ENCODE data around the gene MYH7B.
A peak's percentile ranks its signal among the peaks of the same experiment; 100 is the strongest.

The MYH7B gene

DNA sequence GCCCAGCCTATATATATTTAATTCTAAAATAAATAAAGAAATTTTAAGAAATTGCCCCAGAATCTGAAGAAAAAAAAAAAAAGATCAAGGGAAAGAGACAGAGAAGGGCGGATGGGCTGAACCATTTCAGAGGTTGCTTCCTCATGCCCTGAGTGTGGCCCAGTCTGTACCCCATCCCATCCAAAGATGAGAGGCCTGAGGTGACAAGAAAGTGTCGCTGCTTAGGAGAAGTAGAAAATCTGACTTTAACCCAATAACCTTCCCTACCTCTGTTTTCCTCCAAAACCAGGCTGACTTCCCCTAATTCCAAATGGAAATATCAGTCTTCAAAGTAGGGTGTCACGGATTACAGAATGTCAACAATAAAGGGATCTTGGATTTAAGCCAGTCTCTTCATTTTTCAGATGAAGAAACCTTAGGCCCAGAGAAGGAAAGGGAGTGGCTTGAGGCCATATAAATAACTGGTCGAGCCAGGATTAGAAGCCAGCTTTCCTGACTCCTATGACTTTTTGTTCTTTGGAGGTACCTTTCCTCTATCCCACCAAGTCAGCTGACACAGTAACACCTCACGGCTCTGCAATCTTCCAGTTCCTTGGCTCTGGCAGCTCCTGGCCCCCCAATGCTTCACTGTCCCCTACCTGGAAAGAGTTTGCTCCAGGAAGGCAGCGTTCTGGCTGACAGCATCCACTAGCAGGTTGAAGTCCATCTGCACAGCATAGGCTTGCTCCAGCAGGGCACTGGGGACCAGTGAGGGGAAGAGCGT is 10.2 kb upstream of the MYH7B start:
- no peak for DNase-seq

DNA sequence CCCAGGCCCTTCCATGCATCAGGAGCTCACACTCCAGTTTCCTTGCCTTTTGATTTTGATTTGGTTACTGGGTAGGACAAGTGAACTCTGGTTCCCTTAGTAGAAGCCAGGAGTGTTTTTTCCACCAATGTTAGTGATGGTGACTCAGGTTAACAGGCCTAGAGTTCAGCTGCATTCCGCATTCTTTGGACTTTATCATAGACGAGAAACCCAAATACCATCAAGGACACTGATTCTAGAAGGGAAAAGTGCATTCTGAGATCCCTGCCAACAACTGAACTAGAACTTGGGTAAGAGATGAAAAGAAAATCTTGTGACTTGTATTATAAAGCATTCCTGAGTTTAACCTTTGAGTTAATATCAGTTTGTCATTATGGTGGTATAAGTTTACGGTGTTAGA is 9.0 kb upstream of the MYH7B start:
- DNase-seq = no peak

DNA sequence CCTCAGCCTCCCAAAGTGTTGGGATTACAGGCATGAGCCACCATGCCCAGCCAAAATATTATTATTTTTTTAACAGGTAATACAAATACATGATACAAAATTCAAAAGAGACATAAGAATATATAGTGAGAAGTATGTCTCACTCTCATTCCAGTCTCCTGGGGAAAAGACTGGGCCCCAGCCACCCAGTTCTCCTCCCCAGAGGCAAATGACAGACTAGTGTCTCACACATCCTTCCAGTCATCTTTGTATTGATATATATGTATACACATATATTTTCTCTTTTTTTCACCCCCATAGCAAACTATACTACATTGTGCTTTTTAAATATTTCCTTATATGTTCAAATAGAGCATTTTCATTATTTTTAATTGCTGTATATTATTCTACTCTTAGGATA is 8.3 kb upstream of the MYH7B start:
- no peak for DNase-seq

DNA sequence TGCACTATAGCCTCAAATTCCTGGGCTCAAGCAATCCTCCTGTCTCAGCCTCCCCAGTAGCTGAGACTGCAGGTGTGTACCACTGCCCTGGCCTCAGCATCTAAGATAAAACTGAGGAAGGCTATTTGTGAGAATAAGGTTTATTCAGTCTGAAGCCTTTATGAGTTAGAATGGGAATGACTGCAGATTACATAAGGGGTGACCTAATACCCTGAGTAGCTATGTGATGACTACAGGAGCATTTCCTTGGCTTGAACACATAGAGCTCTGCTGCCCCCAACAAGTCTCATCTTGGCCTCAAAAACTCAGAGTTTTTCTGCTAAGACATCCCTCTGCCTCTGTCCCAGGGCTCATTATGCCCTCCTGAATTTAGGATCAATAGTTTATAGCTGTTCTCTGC is 7.6 kb upstream of the MYH7B start:
- DNase-seq = peak; percentile 55

DNA sequence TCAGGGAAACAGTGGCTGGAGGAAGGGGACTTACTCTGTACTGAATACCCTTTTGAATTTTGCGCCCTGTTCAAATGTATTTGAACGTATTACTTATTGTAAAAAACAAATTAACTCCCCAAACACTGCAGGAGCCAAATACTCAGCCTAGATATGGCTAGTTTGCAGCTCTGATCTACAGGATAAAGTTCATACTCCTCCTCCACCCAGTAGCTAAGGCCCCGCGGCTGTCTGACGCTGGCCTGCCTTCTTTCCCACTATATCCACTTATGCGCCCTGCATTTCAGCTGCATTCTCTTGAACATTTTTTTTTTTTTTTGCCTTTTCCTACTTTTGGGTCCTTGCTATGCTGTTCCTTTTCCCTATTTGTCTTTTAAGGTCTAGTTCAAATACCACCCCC is 6.5 kb upstream of the MYH7B start:
- no peak for DNase-seq

DNA sequence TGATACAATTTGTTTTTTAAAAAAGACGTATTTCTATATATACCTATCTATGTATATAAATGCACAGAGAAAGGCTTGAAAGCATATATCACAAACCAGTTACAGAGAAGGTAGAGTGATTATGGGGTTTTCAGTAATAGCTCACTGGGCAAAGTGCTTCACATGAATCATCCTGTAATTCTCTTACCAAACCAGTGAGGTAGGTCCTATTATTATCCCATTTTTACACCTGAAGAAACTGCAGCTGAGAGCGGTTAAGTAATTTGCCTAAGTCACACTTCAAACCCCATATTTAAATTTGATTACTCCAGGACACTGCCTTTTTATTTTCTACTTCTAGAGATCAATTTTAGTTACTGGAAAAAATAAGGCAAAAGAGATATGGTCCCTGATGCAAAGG is 4.4 kb upstream of the MYH7B start:
- DNase-seq = no peak

DNA sequence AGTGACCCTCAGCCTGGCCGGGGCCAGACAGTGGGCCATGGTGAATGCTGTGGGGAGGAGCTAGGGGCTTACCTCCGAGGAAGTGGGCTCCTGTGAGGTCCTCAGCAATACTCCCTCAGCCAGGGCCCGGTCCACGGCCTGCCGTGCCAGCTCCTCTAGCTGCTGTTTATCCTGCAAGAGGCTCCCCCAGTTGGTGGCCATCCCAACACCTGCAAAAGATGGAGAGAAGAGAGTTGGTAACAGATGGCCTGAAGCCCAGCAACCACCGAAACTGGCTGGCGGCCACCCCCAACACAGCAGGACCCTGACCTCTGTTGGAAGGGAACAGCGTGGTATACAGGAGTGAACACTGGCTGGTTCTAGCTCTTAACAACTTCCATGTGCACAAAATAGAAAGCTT is 4.0 kb upstream of the MYH7B start:
- DNase-seq = no peak

DNA sequence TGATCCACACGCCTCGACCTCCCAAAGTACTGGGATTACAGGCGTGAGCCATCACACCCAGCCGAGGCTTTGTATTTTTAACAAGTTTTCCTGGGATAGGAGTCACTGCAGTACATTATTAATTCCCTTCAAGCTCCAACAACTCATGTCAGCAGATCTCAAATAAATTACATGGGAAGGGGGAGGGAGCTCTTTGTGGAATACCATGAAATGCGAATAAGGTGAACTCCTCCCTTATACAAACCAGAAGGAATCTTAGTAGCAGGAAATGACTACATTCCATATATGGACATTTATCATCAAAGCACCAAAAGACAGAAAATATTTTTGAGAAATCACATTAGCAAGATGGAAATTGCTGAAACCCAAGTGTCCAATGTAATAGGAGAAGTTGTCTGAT is 3.0 kb upstream of the MYH7B start:
- DNase-seq = no peak

DNA sequence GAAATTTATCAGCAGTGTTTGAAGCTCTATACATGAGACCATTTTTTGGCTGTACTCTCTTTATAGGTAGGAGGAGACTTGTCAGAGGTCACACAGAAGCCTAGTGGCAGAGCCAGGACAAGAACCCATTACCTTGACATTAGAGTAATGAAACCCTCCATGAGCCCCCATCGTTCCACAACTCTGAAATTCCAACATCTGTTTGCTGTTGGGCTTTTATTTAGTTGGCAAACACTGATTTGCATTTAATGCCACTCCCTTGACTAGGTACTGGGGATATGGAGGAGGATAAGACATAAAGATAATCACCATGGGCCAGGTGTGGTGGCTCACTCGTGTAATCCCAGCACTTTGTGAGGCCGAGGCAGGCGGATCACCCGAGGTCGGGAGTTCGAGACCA is 1.7 kb upstream of the MYH7B start:
- no peak for DNase-seq

DNA sequence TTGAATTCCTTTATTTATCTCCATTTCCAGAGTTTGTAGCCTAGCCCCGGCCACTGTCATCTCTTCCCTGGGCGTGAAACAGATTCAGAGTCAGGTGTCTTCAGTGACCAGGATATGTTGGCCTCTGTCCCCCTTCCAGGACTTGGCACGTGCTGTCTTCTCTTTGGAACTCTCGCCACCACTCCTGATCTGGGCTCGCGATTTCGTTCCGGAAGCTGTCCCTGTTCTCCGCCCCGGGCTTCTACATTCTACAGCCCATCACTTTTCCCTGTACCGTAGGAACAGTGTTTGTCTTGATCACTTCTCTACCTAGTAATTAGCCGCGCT is 801 bp upstream of the MYH7B start:
- peak; percentile 58 for DNase-seq

DNA sequence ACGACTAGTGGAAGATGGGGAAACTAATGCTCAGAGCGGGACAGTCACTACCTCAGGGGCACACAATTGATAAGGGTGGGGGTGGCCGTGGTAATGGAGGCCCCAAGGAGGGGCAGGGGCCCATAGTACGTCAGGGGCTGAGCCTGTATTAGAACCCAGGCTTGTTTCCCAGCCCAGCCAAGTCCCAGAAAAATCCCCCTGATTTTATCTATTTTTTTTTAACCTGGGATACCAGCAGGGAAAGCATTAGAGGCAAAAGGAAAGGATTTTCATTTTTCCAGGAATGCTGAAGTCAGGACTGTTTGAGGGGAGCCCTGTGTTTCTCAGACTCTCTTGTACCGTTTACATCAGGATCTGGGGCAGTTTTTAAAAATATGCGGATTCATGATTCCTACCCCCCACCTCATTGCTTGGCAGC is 382 bp downstream of the MYH7B start:
- no peak for DNase-seq

DNA sequence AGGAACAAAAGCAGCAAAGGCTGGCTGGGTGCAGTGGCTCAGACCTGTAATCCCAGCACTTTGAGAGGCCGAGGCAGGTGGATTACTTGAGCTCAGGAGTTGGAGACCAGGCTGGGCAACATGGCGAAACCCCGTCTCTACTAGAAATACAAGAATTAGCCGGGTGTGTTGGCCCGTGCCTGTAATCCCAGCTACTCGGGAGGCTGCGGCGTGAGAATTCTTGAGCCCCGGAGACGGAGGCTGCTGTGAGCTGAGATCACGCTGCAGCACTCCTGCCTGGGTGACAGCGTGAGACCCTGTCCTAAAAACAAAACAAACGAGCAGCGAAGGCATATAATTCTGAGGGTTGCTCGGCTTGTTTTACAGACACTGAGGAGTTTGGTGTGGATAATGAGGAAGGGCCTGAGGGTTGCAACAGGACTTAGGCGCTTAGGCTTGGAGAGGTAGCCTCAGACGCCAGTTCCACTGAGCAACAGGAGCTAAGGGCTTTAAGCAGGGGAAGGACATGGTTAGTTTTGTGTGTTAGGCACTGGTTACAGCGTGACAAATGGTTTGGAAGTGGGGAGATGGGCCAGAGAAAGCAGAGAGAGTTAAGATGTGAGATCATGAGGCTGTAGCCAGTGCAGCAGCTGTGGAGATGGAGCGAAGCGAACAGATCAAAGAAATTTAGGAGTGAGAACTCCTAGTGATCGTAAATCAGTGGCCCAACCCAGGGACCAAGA is 1.2 kb downstream of the MYH7B start:
- no peak for DNase-seq

DNA sequence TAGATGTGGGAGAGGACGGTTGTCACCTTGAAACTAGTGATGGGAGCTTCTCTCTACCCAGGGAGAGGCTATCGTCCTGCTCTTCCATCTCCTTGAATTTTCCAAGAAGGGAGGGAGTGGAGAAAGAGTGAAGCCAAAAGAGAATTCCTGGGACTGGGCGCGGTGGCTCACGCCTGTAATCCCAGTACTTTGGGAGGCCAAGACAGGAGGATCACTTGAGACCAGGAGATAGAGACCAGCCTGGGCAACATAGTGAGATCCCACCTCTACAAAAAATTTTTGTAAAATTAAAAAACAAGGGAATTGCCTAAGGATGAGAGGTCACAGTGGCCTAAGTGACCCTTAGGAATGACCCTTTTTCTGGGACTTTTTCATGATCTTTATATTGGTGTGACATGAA is 8.8 kb downstream of the MYH7B start:
- DNase-seq = no peak

DNA sequence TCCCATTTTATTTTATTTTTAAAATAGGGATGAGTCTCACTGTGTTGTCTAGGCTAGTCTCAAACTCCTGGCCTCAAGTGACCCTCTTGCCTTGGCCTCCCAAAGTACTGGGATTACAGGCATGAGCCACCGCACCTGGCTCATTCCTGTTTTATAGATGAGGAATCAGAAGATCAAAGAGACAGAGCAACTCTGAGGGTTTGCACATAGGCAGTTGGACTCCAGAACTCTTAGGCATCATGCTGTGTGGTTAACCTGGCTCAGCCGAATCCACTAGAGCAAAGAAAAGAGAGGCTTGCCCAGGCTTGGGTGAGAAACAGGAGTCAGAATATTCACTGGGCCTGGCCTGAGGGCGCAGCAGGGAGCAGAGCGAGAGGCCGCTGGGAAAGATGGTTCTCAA is 9.4 kb downstream of the MYH7B start:
- DNase-seq = no peak

DNA sequence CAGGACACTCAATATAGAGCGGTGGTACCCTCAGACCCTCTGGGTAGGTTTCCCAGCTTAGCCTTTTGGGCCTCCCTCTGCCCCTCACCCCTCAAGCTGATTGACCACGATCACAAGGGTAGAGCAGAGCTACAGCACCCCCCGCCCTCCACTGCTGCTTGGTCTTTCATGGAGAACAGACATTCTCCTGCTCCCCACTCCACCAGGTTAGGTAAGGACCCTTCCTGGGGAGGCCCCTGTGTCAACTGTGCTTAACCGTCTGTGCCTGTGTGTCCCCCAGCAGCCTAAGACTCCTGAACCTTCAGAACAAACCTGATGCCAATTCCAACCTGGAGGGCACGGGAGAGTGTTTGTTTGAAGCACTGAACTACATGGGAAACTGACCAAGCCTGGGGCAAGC is 11.8 kb downstream of the MYH7B start:
- DNase-seq = no peak

DNA sequence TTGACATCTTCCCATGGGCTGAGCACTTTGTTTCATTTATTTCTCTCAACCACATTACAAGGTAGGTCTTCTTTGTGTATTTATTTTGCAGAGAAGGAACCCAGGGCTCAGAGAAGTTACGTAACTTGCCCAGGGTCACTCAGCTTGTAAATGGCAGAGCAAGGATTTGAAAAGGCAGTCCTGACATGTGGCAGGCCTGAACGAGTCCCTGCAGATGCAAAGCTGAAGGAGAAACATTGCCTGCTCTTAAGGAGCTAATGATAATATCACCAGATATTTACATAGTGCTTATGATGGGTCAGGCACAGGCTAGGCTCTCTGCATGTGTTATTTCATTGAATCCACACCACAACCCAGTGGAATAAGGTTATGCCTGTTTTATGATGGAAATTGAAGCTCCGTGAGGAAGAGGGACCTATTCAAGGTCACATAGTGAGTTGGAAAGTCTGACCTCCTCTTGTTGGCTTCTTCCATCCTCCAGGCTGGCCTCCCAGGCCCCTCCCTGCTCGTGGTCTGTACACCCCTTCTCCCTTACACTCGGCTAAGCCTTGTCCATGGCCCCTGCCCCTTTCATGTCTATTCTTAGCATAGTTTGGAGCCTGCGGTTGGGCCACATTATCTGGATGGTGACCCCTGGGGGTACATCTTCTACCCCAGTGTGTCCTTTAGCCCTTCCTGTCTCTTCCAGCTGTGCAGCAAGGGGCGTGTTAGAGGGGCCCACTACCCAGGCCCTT is 12.5 kb downstream of the MYH7B start:
- no peak for DNase-seq

DNA sequence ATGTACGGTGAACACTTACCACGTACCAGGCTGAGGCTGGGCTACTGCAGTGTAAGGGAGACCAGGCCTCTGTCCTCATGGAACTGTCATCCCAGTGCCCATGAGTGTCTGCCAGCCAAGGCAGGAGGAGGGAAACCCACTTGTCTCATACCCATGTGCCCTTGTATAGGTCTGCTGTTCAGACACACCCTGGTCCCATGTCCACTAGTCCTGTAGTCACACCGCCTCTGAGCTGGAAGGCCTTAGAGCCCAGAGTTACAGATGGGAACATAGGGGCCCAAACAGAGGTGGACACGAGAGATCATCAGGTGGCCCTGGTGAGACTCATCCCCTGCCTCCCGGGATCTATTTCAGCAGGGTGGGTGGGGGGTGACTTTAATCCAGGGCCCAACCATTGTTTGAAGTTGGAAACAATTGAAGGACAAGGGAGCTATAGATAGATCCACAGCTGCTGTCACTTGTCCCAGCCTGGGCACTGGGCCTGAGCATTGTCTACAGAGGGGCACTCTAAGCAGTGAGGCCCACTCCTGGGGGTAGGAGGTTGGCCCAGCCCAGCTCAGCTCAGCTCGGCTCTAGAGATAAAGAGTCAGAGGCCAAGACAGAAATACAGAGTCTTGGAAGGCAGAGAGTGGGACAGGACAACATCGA is 14.6 kb downstream of the MYH7B start:
- no peak for DNase-seq

DNA sequence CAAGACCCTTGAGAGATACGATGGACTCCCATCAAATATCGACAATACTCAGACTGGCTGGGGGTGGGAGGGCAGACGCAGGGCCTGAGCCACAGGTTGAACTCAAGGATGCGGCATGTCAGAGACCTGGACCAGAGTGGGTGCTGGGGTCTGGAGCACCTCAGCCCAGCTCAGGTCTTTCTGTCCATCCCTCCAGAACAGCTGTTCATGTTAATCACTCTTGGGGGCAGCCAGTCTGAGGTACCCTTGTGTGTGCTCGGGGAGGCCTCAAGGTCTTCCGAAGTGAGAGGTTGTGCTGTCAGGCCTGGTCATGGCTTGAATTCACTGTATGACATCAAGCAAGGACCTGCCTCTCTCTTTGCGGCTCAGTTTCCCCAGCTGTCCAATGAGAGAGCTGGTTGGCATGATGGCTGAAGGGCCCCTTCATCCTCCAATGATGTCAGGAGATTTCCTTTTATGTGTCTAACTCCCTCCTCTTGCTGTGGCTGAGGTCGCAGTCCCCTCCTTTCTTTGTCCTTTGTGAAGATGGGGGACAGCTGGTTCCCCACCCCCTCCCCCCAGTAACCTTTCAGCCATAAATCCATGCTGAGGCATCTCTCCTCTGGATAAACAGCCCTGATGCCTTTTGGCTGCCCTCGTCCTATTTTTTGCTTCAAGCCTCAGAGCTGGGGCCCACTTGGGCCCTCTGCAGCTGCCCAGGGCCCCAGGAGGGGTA is 15.3 kb downstream of the MYH7B start:
- DNase-seq = no peak

DNA sequence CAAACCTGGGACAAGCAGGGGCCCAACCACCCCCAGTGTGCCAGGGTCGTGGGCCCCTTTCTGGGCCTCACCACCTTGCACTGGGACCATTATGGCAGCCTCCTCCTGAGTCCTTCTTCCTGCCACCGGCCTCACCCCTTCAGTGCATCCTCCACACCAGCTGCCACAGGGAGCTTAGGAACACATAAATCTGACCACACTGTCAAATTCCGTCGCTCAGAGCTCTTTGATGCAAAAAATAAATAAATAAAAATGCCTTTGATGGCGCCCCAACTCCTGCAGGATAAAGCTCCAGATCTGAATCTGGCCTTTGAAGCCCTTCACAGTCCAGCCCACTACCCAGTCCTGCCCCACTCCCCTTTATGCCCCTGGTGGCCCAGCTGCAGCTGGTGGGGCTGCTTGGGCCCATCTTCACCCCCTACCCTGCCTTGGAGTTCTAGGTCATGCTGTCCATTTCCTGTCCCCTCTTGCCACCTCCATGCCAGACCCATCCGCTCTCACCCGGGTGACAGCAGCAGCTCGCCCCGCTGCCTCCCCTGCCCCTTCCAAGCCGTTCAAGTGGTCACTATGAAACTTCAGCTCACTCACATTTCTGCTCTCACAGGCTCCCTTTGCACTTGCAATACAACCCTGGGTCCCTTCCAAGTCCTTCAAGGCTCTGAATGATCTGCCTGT is 16.0 kb downstream of the MYH7B start:
- no peak for DNase-seq

DNA sequence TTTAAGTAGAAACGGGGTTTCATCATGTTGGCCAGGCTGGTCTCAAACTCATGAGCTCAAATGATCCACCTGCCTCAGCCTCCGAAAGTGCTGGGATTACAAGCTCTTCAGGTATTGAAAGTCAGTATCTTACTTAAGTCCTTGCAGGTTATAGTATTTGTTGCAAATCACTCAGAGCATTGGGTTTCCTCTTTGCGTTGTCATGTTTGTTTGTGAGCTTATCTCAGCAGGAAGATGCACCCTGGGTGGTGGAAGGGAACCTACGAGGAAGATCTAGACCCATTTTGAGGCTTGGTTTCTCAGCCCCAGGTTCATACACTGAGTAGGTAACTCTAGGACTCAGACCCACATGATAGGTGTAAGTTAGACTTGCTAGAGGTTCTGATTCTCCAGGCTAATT is 18.6 kb downstream of the MYH7B start:
- DNase-seq = no peak

DNA sequence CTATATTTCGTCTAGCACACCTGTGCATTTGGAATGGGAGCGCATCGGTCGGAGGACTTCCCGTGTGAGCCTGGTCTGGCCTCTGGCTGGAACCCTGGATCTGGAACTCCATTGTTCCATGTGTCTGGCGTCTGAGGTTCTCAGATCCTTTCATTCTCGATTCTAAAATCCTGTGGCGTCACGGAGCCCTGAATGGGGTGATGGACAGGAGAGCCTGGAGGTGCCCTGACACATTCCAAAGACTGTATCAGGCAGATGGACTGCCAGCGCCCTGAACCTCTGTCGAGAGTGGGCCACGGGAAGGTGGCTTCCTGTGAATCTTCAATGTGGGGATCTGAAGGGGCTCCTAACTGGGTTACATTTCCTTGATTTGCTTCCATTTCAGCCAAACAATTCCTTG is 20.6 kb downstream of the MYH7B start:
- DNase-seq = no peak

DNA sequence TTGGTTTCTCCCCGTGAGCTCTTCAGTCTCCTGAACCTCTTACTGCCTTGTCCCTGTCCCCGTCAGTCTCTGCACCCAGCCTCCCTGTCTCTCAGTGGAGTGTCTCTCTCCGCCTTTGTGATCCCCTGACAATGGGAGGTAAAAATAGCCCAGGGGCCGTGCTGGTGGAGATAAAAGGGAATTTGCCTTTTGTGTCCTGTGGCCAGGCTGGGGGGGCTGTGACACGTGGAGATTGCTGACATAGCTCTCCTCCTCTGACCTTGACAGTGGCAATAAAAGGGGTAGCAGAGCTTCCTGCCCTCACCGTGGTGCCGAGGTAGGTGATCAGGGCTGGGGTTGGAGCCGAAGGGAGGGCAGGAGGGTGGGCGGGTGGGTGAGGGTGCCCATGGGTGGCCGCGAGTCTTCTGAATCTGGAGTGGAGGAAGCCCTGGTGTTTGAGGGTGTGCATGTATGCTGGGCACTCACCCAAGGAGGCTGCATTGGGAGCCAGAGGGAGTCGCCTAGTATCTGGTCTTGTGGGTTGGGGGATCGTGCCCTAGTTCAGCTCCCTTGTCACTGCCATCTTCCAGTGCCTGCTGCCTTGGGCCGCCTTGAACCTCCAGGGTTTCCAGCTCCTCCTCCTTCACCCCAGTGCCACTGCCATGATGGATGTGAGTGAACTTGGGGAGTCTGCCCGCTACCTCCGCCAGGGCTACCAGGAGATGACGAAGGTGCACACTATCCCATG is 21.9 kb downstream of the MYH7B start:
- DNase-seq = no peak

Data from suppressor macrophage treated with lipopolysaccharide for 4 hours (primary cell).